Smooth muscle cell (in vitro differentiated cells): ENCODE results near the gene KIF6. TPM values are rescaled to one million over a fixed set of nuclear protein-coding genes. Genes with fewer than 3 reads are reported as not detected.

Experiments
- DNase-seq: peaks from one replicate; lab custom pipeline; 2025; ENCODE audit not compliant: unreplicated experiment; lab: John Stamatoyannopoulos, UW
- H2AFZ ChIP-seq: fragments of 200-600 bp; sonication (generic); 2 replicates; pipeline ENCODE4 v1.6.0; 2016; ENCODE audit warnings: antibody characterized with exemption, low read depth, mild to moderate bottlenecking
- H3F3A ChIP-seq: fragments of 200-600 bp; sonication (generic); 2 replicates; pipeline ENCODE4 v1.6.0; 2017; ENCODE audit warnings: antibody characterized with exemption, low read depth
- H3K27ac ChIP-seq: fragments of 200-600 bp; sonication (generic); 2 replicates; pipeline ENCODE4 v1.5.1; 2016; ENCODE audit warnings: low read depth, mild to moderate bottlenecking
- H3K27me3 ChIP-seq: fragments of 200-600 bp; sonication (generic); 2 replicates; pipeline ENCODE4 v1.6.1; 2016; ENCODE audit warnings: low read depth, mild to moderate bottlenecking
- H3K36me3 ChIP-seq: fragments of 200-600 bp; sonication (generic); 2 replicates; pipeline ENCODE4 v1.5.1; 2016; ENCODE audit warnings: low read depth
- H3K4me1 ChIP-seq: fragments of 200-600 bp; sonication (generic); 2 replicates; pipeline ENCODE4 v1.5.1; 2016; ENCODE audit warnings: low read depth
- H3K4me2 ChIP-seq: fragments of 200-600 bp; sonication (generic); 2 replicates; pipeline ENCODE4 v1.6.0; 2016; ENCODE audit warnings: mild to moderate bottlenecking
- H3K4me3 ChIP-seq: fragments of 200-600 bp; sonication (generic); 2 replicates; pipeline ENCODE4 v1.5.1; 2016; ENCODE audit warnings: mild to moderate bottlenecking
- H3K79me2 ChIP-seq: fragments of 200-600 bp; sonication (generic); 2 replicates; pipeline ENCODE4 v1.6.0; 2016; ENCODE audit warnings: low read depth, mild to moderate bottlenecking
- H3K9ac ChIP-seq: fragments of 200-600 bp; sonication (generic); 2 replicates; pipeline ENCODE4 v1.6.0; 2016; ENCODE audit warnings: low read depth
- H3K9me3 ChIP-seq: fragments of 200-600 bp; sonication (generic); replicated peaks from 2 replicates; pipeline ENCODE4 v1.5.1; 2016; ENCODE audit warnings: low read depth
- H4K20me1 ChIP-seq: fragments of 200-600 bp; sonication (generic); 2 replicates; pipeline ENCODE4 v1.6.0; 2016; ENCODE audit warnings: low read depth
- CTCF ChIP-seq: fragments of 200-600 bp; sonication (generic); IDR thresholded peaks from 2 replicates; pipeline ENCODE4 v1.5.1; 2017; ENCODE audit warnings: borderline replicate concordance, mild to moderate bottlenecking, antibody characterized with exemption; ENCODE audit not compliant: insufficient read depth, poor library complexity, severe bottlenecking
- WGBS: methylation state at CpG from one replicate; pipeline ENCODE4 v1.1.7; 2016; ENCODE audit warnings: low lambda C conversion rate; 5-methylcytosine and 5-hydroxymethylcytosine counted together
- polyA plus RNA-seq: library from polyadenylated mRNA; unstranded; fragments of >200 nt; fragmentation: Nextera tagmentation; extraction: Ambion mirVana; gene quantifications from 2 replicates; pipeline ENCODE4 v1.2.1, GENCODE V29; 2016
- total RNA-seq: library from RNA; depleted of rRNA; stranded (reverse); fragments of >200 nt; gene quantifications from 2 replicates; pipeline ENCODE4 v1.2.3, GENCODE V29; 2014

KIF6 gene
- total and polyA plus RNA-seq, 2 experiments from 2014 or later, result 1.1 to 1.5 TPM

- Histone ChIP-seq H3K27ac (peak overlapping the region; percentile 7), H2AFZ (peak overlapping the region; percentile 57)
- WGBS, result 28% methylated on average over 3 of the region's 3 CpGs
These were observed 297.1 kb downstream of the KIF6 start for GRCh38 chr6:39428152-39428551.

GRCh38 chr6:39426073-39426456, 299.1 kb downstream of the KIF6 start:
- H3K4me1 ChIP-seq, result no peaks in the 10 kb centered on the region
- no peak for TF ChIP-seq CTCF
- no peak overlapping the region for H3K27ac ChIP-seq
- no peaks in the 10 kb centered on the region for H3K79me2 ChIP-seq
- H3K36me3 ChIP-seq, result no peaks in the 10 kb centered on the region
- H3K27me3 ChIP-seq, result no peaks in the 10 kb centered on the region
- no peak overlapping the region for H2AFZ ChIP-seq
- no peaks in the 10 kb centered on the region for H3K9me3 ChIP-seq
- no peak for DNase-seq
- no peak overlapping the region for H3K9ac ChIP-seq
- H3F3A ChIP-seq, result peaks cover 5% of the 10 kb centered on the region
- no peak overlapping the region for H3K4me2 ChIP-seq
- H3K4me3 ChIP-seq, result no peak overlapping the region
- WGBS, result 84% methylated on average over 2 of the region's 2 CpGs
- H4K20me1 ChIP-seq, result no peaks in the 10 kb centered on the region

More at GRCh38 chr6:39428152-39428551, 297.1 kb downstream of the KIF6 start:
- Histone ChIP-seq H3F3A (peaks cover 5% of the 10 kb centered on the region), H3K36me3 (no peaks in the 10 kb centered on the region), H4K20me1 (no peaks in the 10 kb centered on the region), H3K79me2 (no peaks in the 10 kb centered on the region), H3K9me3 (no peaks in the 10 kb centered on the region), H3K9ac (no peak overlapping the region), H3K4me1 (peaks cover 4% of the 10 kb centered on the region), H3K4me3 (no peak overlapping the region), H3K27me3 (no peaks in the 10 kb centered on the region), H3K4me2 (no peak overlapping the region)
- no peak for TF ChIP-seq CTCF
- no peak for DNase-seq

DNA sequence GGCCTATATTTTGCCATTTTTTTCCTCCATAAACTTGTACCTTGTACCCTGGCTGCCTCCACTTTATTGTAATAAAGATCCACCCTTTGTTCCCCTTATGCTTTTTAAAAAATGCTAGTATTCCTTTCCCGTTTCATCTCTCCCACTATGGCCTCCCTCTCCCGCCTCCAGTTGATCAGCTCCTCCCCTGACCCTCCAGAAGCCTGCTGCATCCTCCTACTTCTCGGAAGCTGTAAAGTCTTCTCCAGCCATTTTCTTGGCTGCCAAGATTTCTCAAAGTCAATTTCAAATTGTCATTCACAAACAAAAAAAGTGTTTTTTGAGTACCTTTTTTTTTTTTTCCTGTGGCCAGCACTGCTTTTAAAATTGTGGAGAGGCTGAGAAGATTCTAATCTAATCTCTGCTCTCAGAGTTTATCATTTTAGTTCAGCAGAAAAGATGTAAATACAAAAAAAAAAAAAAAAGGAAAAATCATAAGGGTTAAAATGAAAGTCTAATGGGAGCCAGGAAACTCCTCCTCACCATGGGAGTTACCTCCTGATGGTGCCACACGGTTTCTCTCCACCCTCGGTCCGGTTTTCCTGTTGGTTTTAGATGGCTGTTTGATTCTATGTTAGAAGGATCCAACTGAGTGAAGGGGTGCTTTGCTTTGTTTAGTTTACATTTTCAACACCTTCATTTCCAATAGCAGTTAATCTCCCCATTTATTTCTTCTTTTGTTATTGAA, 299.7 kb downstream of the KIF6 start:
- H3K27me3 ChIP-seq, result no peaks in the 10 kb centered on the region
- H3K4me2 ChIP-seq, result no peak overlapping the region
- 92% methylated on average over 6 of the region's 6 CpGs for WGBS
- peaks cover under 1% of the 10 kb centered on the region for H3F3A ChIP-seq
- no peak overlapping the region for H3K27ac ChIP-seq
- no peak for TF ChIP-seq CTCF
- no peaks in the 10 kb centered on the region for H3K36me3 ChIP-seq
- DNase-seq, result no peak
- no peaks in the 10 kb centered on the region for H3K79me2 ChIP-seq
- H3K9ac ChIP-seq, result no peak overlapping the region
- no peaks in the 10 kb centered on the region for H3K9me3 ChIP-seq
- H3K4me3 ChIP-seq, result no peak overlapping the region
- no peaks in the 10 kb centered on the region for H4K20me1 ChIP-seq
- H3K4me1 ChIP-seq, result no peaks in the 10 kb centered on the region
- no peak overlapping the region for H2AFZ ChIP-seq

GRCh38 chr6:39424831-39425230, 300.4 kb downstream of the KIF6 start:
- Histone ChIP-seq H2AFZ (no peak overlapping the region), H3K27ac (no peak overlapping the region)
- 93% methylated on average over 3 of the region's 3 CpGs for WGBS

More at GRCh38 chr6:39424831-39425230, 300.4 kb downstream of the KIF6 start:
- Histone ChIP-seq H3K9ac (no peak overlapping the region), H3K27me3 (no peaks in the 10 kb centered on the region), H3F3A (no peaks in the 10 kb centered on the region), H3K4me1 (no peaks in the 10 kb centered on the region), H3K4me2 (no peak overlapping the region), H3K36me3 (no peaks in the 10 kb centered on the region), H4K20me1 (no peaks in the 10 kb centered on the region), H3K4me3 (no peak overlapping the region), H3K79me2 (no peaks in the 10 kb centered on the region), H3K9me3 (no peaks in the 10 kb centered on the region)
- DNase-seq, result no peak
- TF ChIP-seq CTCF, result no peak
